ENCODE measurements around the gene PRL. TPM values are rescaled to one million over a fixed set of nuclear protein-coding genes. Genes with fewer than 3 reads are reported as not detected.

Gene PRL
- total RNA-seq, 2 donors from 2014 or later, result not detected

DNA sequence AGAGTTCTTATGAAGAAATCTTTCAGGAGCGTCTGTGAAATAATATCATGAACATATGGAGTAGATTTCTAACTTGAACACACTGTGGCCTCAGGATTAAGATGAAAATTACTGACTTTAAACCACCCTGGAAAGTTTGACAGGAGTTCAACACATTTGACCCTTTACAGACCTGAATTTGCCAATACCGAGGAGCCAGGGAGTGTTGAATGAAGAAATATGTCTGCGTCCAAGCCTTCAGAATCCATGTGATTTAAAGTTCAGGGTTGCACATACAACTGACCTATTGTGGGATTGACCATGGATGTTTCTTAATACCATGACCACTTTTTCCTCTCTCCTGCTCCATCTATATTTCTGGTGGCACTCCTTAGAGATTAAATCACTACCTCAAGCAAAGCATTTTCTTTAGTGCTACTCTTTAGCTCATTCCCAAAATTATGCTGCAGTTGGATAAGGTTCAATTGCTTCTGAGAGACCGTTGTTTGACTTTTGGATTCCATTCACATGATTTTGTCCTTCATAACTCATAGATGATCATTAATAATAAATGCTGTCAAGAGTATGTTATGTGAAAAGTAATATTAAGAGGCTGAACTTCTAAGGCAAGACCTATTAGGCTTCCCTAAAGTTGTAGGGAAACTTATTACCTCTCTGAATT, 57.4 kb downstream of the PRL start:
- ATAC-seq, result no peak
- Mint-ChIP-seq H3K27ac (no peak overlapping the region), H3K36me3 (ENCODE audit: low read depth) (no peaks in the 10 kb centered on the region), H3K27me3 (no peaks in the 10 kb centered on the region), H3K4me1 (no peaks in the 10 kb centered on the region), H3K4me3 (no peak overlapping the region)
- DNase-seq, result no peak
- H3K9me3 ChIP-seq (ENCODE audit: control insufficient read depth, low read length, poor library complexity, severe bottlenecking), result no peaks in the 10 kb centered on the region

DNA sequence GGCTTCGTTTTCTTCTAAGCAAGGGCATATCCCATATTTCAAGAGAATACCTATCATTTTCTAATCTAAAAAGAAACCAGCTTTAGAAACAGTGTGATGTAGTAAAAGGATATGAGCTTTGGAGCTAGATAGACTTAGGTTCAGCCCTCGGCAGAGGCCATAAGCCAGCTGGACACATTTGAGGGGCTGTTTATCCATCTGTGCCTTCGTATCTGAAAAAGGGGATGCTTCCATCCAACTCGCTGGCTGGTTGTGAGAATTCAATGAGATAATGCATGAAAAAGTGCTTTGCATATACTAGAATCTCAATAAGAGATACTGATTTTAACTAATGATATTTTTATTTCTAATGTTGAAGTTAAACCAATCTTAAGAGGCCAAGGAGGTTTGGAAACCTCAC, 58.0 kb downstream of the PRL start:
- ATAC-seq (no peak), DNase-seq (no peak)
- no peak overlapping the region for H3K4me3 Mint-ChIP-seq
- H3K27me3 Mint-ChIP-seq, result no peaks in the 10 kb centered on the region
- H3K36me3 Mint-ChIP-seq (ENCODE audit: low read depth), result no peaks in the 10 kb centered on the region
- H3K27ac Mint-ChIP-seq, result no peak overlapping the region
- H3K4me1 Mint-ChIP-seq, result no peaks in the 10 kb centered on the region
- H3K9me3 ChIP-seq (ENCODE audit: control insufficient read depth, low read length, poor library complexity, severe bottlenecking), result no peaks in the 10 kb centered on the region

DNA sequence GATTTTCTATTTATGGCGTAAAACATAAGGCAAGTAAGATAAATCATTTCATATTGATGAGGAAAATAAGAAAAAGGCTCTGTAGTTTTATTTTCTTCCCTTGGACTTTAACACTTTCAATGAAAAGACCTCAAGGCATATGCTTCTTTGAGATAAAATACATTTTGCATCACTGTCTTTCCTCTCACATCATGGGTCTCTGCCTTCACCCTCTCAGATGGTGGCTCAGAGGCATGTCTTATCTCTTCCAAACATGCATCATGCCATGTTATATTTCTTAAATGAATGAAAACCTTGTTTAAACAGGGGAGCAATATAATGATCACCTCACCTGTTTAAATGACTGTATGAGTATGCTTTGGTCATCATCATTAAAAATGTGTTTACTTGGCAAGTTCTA, 59.3 kb downstream of the PRL start:
- DNase-seq (no peak), ATAC-seq (no peak)
- Mint-ChIP-seq H3K36me3 (ENCODE audit: low read depth) (no peaks in the 10 kb centered on the region), H3K4me1 (no peaks in the 10 kb centered on the region), H3K27me3 (no peaks in the 10 kb centered on the region), H3K27ac (no peak overlapping the region), H3K4me3 (no peak overlapping the region)
- H3K9me3 ChIP-seq (ENCODE audit: control insufficient read depth, low read length, poor library complexity, severe bottlenecking), result no peaks in the 10 kb centered on the region

Measured in T-helper 17 cell (primary cell).